GM11168 (cell line): ENCODE measurements around the gene NOL4L.

ENCODE experiments used
- in situ Hi-C: fragments of 300-500 bp; cut with MboI; formaldehyde crosslinking; loops from one replicate; pipeline ENCODE4 v1.12.0; 2022; ENCODE audit warnings: low sequenced_read_pairs; ENCODE audit not compliant: unreplicated experiment

NOL4L gene

DNA sequence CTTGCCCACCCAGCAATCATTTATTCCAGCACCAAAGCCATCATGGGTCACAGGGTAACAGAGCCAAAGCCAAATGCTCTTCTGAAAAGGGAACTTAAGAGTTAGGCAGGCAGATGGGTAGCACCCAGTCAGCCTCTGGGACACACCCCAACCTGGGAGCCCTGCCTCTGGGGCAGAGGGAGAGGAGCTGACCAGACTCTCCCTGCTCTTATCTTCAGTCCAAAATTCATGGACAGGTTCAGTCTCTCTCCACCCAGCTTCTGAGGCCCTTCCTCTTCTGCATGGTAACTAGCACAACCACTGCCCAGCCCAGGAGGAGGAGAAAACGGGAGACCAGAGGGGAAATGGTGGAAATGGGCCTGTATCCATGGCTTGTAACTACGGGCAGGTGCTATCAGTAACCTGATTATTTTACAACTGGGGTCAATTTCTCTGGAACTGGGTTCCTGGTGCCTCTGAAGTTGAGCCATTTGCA lies 105.4 kb downstream of the NOL4L start:
- in situ Hi-C loops: no loop called here

DNA sequence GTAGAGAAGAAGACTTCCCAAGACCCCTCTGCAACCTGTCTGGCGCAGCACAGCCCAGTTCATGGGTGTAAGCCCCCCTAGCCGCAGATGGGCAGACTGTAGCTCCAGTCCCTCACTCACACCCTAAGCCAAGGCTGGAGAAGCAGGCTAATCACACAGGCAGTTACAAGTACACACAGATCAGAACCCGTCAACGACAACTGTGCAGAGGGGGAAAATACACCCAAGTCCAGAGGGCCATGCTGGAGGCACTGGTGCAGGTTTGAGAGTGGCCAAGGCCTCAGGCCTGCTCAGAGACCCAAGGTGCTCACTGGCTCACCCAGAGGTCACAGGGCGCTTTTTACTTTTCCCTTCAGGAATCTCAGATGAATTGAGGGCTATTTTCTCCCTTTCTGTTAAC lies 106.1 kb downstream of the NOL4L start:
- in situ Hi-C loops: no loop called here

DNA sequence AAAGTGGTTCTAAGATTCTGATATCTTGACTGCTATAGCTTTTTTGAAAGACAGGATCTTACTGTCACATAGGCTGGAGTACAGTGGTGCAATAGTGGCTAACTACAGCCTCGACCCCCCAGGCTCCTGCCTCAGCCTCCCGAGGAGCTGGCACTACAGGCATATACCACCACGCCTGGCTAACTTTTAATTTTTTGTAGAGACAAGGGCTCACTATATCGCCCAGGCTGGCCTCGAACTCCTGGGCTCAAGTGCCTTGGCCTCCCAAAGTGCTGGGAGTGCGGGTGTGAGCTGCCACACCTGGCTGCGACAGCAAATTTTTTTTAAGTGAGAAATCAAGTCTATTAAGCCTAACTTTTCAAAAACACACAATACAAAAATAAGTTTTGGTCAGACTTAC lies 106.6 kb downstream of the NOL4L start:
- in situ Hi-C loops: no loop called here

DNA sequence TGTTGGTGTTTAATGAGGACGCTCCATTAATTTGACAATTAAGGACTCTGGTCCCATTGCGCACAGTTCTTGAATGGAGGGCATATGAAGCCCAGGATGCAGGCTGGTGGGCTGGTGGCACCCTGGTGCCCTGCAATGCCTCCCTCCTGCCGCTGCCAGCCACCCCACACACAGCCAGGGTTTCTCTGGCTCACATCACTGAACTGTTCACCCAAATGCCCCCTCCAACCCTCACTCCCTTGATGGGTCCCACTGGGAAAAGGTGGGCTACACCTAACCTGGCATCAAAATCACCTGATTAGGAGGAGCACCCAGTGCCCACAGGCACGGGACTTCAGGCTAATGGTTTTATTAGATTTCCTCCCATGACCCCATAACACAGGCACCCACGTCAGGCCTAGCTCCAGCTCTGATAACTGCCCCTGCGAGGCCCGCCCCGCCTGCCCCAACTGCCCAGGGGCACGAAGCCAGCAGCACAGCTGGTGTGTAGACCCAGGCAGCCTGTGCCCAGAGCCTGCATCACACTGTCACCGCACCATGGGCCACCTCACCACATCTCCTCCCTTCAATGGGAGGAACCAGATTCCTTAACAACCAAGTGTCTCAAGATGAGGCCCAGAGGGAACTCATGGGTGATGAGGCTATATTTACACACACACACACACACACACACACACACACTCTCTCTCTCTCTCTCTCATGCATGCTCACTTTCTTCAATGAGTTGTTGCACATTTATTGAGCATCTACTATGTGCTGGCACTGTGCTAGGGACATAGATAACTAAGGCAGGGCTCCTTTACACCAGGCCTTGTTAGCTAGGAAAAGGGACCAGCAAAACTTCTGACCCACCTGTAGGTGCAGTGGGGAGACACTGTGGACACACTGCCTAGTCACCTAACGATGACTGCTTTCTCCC lies 107.3 kb downstream of the NOL4L start:
- in situ Hi-C loops: no loop called here

DNA sequence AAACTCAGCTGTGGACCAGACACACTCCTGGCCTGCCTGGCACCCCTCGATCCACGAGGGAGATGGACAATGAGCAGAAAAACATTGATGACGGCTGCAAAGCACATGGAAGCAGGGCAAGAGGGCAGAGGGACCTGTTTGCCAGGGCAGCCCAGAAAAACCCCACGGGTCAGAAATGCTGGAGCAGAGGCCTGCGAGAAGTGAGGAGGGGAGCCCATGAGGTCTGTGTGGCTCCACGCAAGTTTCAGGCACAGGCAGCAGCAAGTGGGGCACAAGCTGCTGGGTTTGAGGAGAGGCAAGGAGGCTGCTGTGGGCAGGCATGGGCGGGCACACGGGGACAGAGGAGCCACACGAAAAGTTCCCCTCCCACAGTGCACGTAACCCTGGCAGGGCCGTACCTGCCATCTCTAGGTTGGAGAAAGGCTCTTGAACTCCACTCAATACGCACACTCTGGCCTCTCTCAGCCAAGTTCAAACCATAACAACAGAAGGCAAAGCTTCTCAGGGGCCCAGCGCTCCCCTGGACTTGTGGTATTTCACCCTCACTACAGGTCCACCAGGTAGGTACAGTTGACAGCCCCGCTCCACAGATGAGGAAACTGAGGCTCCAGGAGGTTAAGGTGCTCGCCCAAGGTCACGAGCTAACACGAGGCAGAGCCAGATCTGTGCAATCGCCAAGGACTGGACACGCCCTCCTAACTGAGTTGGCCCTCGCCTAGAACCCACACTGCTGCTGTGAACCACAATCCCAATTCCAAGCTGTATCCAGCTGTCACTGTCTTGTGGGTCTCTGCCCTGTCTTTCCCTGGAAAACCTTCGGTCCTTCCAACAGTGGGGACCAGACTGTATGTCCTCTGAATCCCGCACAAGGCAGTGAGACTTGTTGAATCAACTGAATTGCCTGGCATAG lies 108.2 kb downstream of the NOL4L start:
- in situ Hi-C loops: no loop called here

DNA sequence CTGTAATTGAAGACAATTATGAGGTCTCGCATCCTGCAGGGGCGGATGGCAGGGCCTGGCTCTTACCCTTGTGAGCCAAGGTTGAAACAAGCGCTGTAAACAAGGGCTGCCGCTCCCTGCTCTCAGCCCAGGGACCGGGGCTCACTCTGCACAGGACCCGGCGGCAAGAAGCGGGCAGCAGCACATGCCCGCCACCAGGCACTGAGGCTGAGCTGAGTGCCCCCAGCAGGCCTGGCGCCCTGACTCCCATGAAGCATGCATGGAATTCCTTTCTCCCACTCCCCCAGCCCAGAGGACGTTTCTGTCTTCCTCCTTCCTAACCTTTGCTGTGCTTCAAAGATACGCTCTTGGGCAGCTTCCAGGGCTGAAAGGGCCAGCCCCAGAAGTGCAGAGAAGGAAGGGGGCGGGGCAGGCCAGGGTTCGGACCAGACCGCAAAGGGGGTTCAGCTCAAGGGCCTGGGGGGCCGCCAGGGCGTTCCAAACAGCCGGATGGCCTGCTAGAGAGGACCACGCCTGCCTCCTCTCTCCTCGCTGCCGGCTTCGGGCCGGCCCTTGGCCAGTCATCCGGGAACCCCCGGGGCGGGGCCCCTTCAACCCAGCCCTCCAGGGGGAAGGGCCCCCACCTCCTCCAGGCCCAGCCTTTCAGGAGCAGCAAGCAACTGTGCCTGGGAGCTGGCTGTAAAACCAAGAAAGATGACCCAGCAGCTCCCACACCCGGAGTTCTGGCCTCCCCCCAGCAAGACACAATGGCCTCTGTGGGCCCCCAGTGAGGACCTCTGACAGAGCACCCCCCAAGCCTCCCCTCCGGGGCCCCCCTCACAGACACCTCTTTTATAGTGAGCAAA lies 109.9 kb downstream of the NOL4L start:
- in situ Hi-C loops: no loop called here

DNA sequence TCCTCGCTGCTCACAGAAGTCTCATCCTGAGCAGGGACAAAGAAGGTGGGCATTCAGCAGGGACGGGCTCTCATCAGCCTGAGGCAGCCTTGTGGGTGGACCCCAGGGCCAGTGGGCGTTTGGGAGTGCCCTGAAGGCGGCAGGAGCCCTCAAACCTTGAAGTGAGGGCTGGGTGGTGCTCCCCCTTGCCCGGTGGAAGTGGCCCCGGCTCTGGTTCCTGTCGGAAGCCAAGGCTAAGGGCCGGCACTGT lies 110.5 kb downstream of the NOL4L start:
- in situ Hi-C loops: no loop called here

DNA sequence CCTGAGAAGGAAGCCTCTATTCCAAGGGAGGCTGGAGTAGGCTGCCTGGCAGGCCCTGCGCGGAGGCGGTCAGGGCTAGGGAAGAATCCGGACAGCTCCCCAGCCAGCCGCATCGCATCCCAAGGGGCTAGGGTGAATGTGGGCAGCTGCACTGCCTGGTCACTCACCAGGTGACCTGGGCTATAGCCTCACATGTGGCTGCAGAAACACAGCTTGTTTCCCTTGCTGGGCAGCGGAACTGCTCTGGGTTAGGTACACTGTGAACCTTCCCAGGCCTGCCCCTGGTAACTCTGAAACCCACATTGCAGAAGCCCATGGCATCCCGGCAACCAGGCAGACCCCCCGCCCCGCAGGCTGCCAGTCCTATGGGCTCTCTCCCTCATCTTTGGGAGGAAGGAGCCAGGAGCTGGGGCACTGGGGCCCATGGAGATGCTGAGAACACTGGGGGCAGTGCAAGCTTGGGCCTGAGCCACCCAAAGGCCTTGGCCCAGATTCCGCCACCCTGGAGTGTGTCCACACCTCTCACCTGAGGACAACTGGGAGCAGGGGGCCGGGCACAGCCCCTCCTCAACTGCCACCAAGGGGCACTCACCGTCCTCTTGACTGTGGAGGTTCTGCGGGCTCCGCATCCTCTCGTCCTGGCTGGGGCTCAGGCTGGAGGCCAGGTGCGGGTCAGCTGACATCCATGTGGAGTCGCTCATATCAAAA lies 111.0 kb downstream of the NOL4L start:
- in situ Hi-C loops: no loop called here

DNA sequence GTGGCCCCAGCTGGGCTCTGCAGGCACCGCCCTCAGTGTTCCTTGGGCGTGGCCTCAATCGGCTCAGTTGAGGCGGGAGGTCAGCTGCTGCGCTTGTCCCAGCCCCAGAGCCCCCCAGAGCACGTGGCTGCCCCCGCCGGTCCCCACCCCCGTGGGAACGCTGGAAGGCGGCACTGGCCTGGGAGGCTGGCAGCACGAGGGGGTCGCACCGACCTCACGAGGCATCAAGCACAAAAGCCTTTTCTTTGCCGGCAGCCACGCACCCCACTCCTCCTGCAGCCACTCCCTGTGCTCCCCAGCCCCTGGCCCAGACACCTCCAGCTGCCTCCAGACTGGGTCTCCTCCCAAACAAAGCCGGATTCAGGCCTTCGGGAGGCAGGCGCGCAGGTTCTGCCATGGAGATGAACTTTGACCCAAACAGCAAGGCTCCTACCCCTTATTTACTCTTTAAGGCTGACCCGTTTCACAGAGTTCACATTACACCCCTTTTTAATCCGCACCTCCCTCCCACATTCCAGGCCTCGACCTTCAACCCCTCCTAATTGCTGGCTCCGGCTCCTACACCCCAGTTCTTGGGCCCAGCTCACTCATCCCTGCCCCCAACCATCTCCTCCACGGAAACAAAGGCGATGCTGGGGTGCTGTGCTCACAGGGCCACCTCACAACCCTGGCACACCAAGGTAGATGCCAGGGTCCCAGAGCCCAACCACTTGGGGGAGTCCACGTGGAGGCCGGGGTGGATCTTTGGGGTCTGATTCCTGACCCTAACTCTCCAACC lies 111.7 kb downstream of the NOL4L start:
- in situ Hi-C loops: no loop called here

DNA sequence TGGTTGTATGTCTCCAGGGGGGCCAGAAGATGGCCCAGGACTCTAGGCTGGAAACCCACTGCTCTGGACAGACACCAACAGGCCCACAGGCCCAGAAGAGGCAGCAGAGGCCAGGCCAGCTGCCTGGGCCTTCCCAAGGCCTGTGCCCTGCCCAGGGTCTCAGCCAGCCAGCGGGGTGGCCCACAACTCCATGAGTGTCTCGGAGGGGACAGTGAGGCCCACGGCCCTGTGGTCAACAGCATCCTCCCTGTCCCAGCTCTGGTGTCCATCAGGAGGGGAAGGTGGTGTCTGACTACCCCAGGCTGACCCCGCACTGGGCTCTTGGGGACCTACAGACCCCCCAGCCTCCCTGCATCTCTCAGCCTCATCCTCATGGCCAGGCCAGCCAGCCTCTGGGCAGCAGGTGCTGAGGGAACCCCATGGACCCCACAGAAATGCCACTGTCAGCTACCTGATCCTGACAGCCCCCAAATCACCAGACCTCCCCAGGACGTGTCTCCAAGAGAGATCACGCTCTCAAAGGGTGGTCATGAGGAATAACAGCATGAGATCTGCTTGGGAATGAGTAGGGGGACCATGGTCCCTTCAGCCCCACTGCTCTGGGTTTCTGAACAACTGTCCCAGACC lies 112.4 kb downstream of the NOL4L start:
- in situ Hi-C loops: no loop called here

DNA sequence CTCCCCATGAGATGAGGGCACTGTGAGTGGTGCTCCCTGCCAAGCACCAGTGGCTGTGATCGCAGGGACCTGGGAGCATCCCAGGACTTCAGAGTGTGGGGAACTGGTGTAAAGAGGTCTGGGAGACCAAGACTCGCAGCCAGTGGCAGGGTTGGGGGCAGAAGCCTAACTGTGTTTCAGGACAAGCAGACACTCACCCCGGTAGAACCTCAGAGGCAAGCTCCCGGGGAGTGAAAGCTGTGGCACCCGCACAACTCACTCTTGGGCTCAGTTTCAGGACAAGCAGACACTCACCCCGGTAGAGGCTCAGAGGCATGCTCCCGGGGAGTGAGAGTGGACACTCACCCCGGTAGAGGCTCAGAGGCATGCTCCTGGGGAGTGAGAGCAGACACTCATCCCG lies 114.2 kb downstream of the NOL4L start:
- in situ Hi-C loops: no loop called here

DNA sequence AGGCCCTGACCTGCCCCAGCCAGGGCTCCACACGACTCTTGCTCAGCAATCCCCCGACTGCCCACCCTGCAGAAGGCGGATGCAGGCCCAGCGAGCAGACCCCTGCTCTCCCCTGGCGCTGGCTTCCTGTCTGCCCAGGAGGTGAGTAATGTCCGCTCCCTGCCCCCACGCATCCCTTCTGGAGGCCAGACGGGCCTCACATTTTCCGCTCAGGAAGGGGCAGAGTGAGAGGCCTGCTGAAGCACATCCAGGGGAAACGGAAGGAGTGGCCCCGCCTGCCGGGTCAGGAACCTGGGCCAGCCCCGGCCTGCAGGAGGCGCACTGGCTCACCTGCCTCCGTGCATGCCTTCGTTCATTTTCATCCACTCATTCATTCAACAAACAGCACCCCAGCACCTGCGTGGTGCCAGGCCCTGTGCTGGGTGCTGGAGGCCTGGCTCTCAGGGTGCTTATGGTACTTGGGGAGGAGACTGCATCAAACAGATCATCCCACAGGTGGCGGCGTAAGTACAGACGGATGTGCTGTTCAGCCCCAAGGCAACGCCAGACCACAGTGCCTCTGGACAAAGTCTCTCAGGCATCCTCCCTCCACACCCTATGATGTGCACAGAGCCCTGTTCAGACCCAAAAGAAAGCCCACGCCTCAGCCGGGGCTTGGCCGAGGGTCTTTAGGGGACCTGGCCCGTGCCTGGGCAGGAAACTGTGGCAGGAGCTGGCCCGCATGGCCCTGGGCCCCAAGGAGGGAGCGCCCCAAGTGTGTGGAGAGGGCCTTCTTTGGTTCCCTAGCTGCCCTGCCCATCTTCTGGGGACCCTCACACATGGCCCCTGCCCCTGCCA lies 114.9 kb downstream of the NOL4L start:
- in situ Hi-C loops: no loop called here

DNA sequence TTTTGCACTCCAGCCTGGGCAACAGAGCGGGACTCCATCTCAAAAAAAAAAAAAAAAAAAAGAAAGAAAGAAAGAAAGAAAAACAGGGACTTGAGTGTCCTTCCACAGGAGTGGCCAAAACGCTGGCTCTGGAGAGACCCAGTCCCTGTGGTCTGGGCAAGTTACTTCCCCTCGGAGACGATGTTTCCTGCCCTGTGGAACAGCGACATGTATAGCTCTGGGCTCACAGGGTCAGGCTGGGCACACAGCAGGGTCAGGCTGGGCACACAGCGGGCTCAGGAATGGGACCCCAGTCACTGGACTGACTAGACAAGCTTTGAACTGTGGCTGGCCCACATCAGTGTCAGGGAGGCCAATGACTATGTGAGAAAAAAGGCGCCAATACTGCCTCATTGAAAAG lies 116.3 kb downstream of the NOL4L start:
- in situ Hi-C loops: no loop called here

DNA sequence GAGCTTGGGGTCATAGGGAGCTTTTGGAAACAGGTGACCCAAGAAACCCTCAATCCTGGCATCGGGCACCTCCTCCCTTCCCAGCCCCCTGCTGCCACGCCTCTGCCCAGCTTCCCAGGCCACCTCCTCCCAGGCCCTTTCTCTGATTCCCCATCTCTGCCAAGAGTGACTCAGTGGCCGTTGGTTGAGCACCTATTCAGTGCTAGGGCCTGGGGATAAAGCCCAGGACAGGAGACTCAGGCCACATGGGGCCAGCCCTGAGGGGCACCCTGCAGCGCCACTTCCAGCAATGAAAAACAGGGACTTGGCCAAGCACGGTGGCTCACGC lies 116.9 kb downstream of the NOL4L start:
- in situ Hi-C loops: no loop called here

DNA sequence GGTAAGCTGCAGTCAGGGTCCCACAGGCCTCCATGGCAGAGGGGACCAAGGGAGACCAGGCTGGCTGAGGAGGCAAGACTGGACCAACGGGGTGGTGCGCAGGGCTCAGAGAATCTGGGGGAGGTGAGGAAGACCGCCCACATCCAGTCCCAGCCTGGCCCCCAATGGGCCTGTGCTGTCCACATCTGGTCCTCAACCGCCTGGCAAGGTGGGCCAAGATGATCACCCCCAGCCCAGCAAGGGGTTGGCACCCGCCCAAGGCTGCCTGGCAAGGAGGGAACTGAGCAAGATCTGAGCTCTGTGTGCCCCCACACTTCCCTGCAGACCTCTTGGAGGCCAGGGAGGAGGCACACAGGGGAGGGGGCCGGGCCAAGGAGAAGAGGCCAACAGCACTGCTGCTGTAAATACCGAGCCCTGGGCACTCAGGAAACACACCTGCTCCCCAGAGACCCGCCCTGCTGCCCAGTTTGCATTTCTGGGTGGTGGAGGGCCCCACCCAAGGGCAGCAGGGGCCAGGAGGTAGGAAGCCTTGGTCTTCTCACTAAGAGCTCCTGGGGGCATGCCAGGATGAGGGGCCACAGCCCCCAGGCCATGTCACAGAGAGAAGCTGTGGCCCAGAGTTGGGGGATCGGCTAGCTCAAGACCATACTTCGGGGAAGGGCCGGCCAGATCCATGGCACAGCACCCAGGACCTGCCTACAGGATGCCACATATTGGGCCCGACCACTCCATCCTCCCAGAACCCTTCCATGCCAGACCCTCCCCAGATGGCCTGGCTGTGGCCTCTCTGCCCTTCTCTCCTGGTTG lies 117.4 kb downstream of the NOL4L start:
- in situ Hi-C loops: no loop called here

DNA sequence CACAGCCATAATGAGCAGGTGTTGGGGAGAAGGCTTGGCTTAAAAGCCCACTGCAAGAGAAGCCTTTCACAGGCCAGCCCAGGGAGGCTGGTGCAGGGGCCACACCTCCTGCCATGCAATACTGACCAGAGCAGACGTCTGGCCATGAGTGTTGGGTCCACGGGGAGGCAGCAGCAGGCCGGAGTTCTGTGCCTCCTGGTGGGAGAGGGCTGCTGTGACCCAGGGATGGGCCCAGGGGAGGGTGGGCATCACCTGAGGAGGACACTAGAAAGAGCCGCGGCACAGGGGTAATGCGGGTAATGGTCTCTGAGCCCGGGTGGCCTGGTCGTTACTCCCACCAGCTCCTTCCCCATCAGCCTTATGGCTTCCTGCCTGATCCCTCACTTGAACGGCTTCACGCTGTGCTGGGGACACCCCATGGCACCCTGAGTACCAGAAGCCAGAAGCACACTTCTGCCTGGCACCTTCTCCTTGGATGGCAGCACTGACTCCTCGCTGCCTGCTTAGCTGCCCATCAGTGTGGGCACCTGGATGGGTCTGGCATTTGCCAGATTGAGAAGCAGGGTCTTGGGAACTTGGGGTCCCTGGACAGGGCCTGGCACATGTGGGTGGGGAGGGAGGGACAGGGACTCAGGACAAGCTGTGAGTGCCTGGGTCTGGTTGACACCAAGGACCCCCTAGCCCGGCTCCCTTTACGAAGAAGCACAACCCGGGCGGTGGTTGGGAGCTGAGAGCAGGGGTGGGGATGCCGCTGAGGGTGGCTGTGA lies 118.2 kb downstream of the NOL4L start:
- in situ Hi-C loops: no loop called here
